ENCODE data around the gene TSPAN10. TPM values are rescaled to one million over a fixed set of nuclear protein-coding genes. Genes with fewer than 3 reads are reported as not detected.

The TSPAN10 gene
- total RNA-seq, 1 experiment from 2014 or later, result 1.2 TPM

DNA sequence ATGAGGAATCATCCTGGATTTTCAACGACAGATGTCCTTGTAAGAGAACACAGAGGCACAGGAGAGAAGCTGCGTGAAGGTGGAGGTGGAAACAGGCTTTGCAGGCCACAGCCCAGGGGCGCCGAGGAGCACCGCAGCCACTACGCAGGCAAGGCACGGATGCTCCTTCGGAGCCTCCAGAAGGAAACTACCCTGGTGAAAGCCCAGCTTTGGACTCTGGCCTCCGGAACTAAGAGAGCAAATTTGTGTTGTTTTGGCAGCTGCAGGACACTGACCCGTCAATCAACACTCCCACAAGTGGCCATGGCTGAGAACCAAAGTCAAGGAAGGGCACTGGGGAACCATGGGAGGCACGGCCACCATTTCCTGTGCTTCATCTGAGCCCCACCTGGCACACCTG lies 43.2 kb downstream of the TSPAN10 start:
- no peak overlapping the region for H3K27ac ChIP-seq (ENCODE audit: insufficient read length, low read depth, low read length)
- H4K20me1 ChIP-seq (ENCODE audit: control insufficient read depth, insufficient read depth, insufficient read length), result no peaks in the 10 kb centered on the region
- TF ChIP-seq, protein P1, sequence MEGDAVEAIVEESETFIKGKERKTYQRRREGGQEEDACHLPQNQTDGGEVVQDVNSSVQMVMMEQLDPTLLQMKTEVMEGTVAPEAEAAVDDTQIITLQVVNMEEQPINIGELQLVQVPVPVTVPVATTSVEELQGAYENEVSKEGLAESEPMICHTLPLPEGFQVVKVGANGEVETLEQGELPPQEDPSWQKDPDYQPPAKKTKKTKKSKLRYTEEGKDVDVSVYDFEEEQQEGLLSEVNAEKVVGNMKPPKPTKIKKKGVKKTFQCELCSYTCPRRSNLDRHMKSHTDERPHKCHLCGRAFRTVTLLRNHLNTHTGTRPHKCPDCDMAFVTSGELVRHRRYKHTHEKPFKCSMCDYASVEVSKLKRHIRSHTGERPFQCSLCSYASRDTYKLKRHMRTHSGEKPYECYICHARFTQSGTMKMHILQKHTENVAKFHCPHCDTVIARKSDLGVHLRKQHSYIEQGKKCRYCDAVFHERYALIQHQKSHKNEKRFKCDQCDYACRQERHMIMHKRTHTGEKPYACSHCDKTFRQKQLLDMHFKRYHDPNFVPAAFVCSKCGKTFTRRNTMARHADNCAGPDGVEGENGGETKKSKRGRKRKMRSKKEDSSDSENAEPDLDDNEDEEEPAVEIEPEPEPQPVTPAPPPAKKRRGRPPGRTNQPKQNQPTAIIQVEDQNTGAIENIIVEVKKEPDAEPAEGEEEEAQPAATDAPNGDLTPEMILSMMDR (conservative IDR thresholded peaks at IDR 0.05), result no peak
- H3K27me3 ChIP-seq (ENCODE audit: insufficient read depth, low read length), result no peaks in the 10 kb centered on the region
- no peak overlapping the region for H3T11ph ChIP-seq (ENCODE audit: low read length)
- no peak overlapping the region for H2AK5ac ChIP-seq (ENCODE audit: insufficient read length, low read length)
- H2BK12ac ChIP-seq (ENCODE audit: insufficient read length, low read depth, low read length), result no peak overlapping the region
- no peak overlapping the region for H3K18ac ChIP-seq (ENCODE audit: insufficient read length, low read depth, low read length)
- H3K23ac ChIP-seq (ENCODE audit: insufficient read length, low read depth, low read length), result no peak overlapping the region
- H3K79me2 ChIP-seq (ENCODE audit: insufficient read depth, low read length), result peaks cover 9% of the 10 kb centered on the region; the same call in 1 of the 2 replicates
- no peak overlapping the region for H3K56ac ChIP-seq (ENCODE audit: insufficient read length, low read depth, low read length)
- Mint-ChIP-seq H3K9me3 (no peaks in the 10 kb centered on the region), H3K4me1 (peaks cover 16 to 18% of the 10 kb centered on the region in 2 experiments), H3K36me3 (ENCODE audit: insufficient read depth in 1 of 3, low read depth in 3 of 3) (peaks cover 0 to 16% (median 8%) of the 10 kb centered on the region in 3 experiments; a peak in 6 of 7 replicates), H3K27me3 (ENCODE audit: low read depth) (no peaks in the 10 kb centered on the region; the same call in 1 of the 2 replicates), H3K4me3 (no peak overlapping the region), H3K27ac (no peak overlapping the region)
- no peak overlapping the region for H2BK5ac ChIP-seq (ENCODE audit: insufficient read length, low read length)
- no peak for DNase-seq
- H4K5ac ChIP-seq (ENCODE audit: insufficient read length, low read depth, low read length), result no peak overlapping the region
- WGBS (ENCODE audit: extremely low coverage, insufficient read length, low lambda C conversion rate), result no CpG with 5 or more reads among the region's 11 CpGs
- peaks cover 10% of the 10 kb centered on the region for H3K23me2 ChIP-seq (ENCODE audit: insufficient read length, low read depth, low read length, poor library complexity, severe bottlenecking)
- no peak overlapping the region for H3K4ac ChIP-seq (ENCODE audit: low read depth, low read length)
- no peaks in the 10 kb centered on the region for H3K4me1 ChIP-seq (ENCODE audit: insufficient read depth, low read length)
- no peak overlapping the region for H4K8ac ChIP-seq (replicated peaks; ENCODE audit: insufficient read length, low read depth, low read length)
- H4K91ac ChIP-seq (ENCODE audit: insufficient read length, low read depth, low read length), result no peak overlapping the region
- H3K9ac ChIP-seq (ENCODE audit: extremely low read depth, insufficient read length, low read length), result no peak overlapping the region
- H3K79me1 ChIP-seq (ENCODE audit: insufficient read depth, low read depth, low read length, poor library complexity, severe bottlenecking), result peaks cover 8% of the 10 kb centered on the region
- no peaks in the 10 kb centered on the region for H3K9me3 ChIP-seq (ENCODE audit: control insufficient read depth, low read depth, low read length)
- no peak overlapping the region for H2BK120ac ChIP-seq (ENCODE audit: low read depth, low read length, poor library complexity, severe bottlenecking)
- H3K4me2 ChIP-seq (ENCODE audit: insufficient read depth, insufficient read length, low read length), result no peak overlapping the region
- H3K14ac ChIP-seq (ENCODE audit: insufficient read depth, low read length), result no peak overlapping the region
- no peak overlapping the region for H2BK15ac ChIP-seq (ENCODE audit: low read depth, low read length)
- no peak overlapping the region for H2BK20ac ChIP-seq (ENCODE audit: low read depth, low read length, poor library complexity, severe bottlenecking)
- no peak overlapping the region for H2AFZ ChIP-seq (ENCODE audit: low read length)

Measured in H9 (cell line).